ENCODE data around the gene GSTP1.

DNA sequence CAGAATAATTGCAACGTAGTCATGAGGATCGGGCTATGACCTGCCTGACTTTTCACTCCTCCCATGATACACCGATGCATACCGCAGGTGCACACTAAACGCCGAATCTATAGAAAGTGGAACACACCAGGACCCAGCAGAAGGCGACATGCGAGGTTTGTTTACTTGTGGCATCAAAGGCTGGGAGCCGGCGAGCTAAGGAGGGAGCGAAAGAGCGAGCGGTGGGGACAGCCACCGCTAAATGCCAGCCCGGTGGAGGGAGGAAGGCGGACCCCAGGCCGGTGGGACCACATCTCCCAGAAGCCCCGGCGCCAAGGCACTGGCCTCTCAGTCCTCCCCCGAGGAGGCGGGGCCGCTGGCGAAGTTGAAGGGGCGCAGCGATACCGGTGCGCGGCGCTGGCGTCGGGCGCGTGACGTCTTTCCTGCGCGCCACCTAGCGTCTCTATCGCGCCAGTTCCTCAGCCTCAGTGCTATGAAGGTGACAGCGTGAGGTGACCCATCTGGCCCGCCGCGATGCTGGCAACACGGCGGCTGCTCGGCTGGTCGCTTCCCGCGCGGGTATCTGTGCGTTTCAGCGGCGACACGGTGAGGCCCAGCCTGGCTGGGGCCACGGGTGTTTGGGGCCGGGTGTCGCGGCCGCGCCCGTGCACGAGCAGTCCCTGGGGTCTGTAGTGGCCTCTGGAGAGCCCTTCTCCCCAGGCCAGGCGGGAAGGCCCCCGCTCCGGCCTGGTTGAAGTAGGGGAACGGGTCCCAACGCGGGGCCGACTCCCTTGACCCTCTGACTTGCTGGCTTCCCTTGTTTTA, 23.1 kb downstream of the GSTP1 start, which contains the start of gene NDUFV1:
- TF ChIP-seq CTCF (IDR thresholded peaks at IDR 0.05) (peak; percentile 42 to 73 (median 58)), POLR2A (IDR thresholded peaks at IDR 0.05) (peak; percentile 56 to 70)
